Measurements from ENCODE around the gene LRRC72. TPM values are rescaled to one million over a fixed set of nuclear protein-coding genes. Genes with fewer than 3 reads are reported as not detected.

Gene LRRC72
- total RNA-seq, 1 experiment from 2014 or later: not detected

GRCh38 chr7:16587129-16587528 lies 60.5 kb downstream of the LRRC72 start:
- Mint-ChIP-seq H3K4me3 (no peak overlapping the region), H3K9me3 (no peaks in the 10 kb centered on the region), H3K4me1 (peaks cover 9 to 19% of the 10 kb centered on the region in 2 experiments), H3K36me3 (ENCODE audit: insufficient read depth in 1 of 3, low read depth in 3 of 3) (peaks cover 0 to 2% (median 0%) of the 10 kb centered on the region in 3 experiments; a peak in 2 of 7 replicates), H3K27ac (no peak overlapping the region), H3K27me3 (ENCODE audit: low read depth) (peaks cover 3% of the 10 kb centered on the region; the same call in 1 of the 2 replicates)
- H3K14ac ChIP-seq (ENCODE audit: insufficient read depth, low read length): no peak overlapping the region
- H3K4ac ChIP-seq (ENCODE audit: low read depth, low read length): no peak overlapping the region
- no peak overlapping the region for H3K56ac ChIP-seq (ENCODE audit: insufficient read length, low read depth, low read length)
- TF ChIP-seq CTCF (conservative IDR thresholded peaks at IDR 0.05): no peak
- no peak overlapping the region for H2BK20ac ChIP-seq (ENCODE audit: low read depth, low read length, poor library complexity, severe bottlenecking)
- H3K23me2 ChIP-seq (ENCODE audit: insufficient read length, low read depth, low read length, poor library complexity, severe bottlenecking): no peaks in the 10 kb centered on the region
- H4K91ac ChIP-seq (ENCODE audit: insufficient read length, low read depth, low read length): no peak overlapping the region
- no peak overlapping the region for H2AFZ ChIP-seq (ENCODE audit: low read length)
- no peak overlapping the region for H3K9ac ChIP-seq (ENCODE audit: extremely low read depth, insufficient read length, low read length)
- no peak overlapping the region for H2BK15ac ChIP-seq (ENCODE audit: low read depth, low read length)
- no peak overlapping the region for H4K8ac ChIP-seq (replicated peaks; ENCODE audit: insufficient read length, low read depth, low read length)
- WGBS (ENCODE audit: extremely low coverage, insufficient read length, low lambda C conversion rate): no CpG with 5 or more reads among the region's 3 CpGs
- no peaks in the 10 kb centered on the region for H3K79me1 ChIP-seq (ENCODE audit: insufficient read depth, low read depth, low read length, poor library complexity, severe bottlenecking)
- no peak overlapping the region for H2AK5ac ChIP-seq (ENCODE audit: insufficient read length, low read length)
- no peak overlapping the region for H3K27ac ChIP-seq (ENCODE audit: insufficient read length, low read depth, low read length)
- no peak overlapping the region for H3K23ac ChIP-seq (ENCODE audit: insufficient read length, low read depth, low read length)
- H3T11ph ChIP-seq (ENCODE audit: low read length): no peak overlapping the region
- H3K4me2 ChIP-seq (ENCODE audit: insufficient read depth, insufficient read length, low read length): no peak overlapping the region
- no peak overlapping the region for H2BK12ac ChIP-seq (ENCODE audit: insufficient read length, low read depth, low read length)
- H4K20me1 ChIP-seq (ENCODE audit: control insufficient read depth, insufficient read depth, insufficient read length): no peaks in the 10 kb centered on the region
- no peaks in the 10 kb centered on the region for H3K79me2 ChIP-seq (ENCODE audit: insufficient read depth, low read length)
- H2BK120ac ChIP-seq (ENCODE audit: low read depth, low read length, poor library complexity, severe bottlenecking): no peak overlapping the region
- H3K4me1 ChIP-seq (ENCODE audit: insufficient read depth, low read length): peaks cover 2% of the 10 kb centered on the region; the same call in 1 of the 2 replicates
- H3K18ac ChIP-seq (ENCODE audit: insufficient read length, low read depth, low read length): no peak overlapping the region
- no peaks in the 10 kb centered on the region for H3K27me3 ChIP-seq (ENCODE audit: insufficient read depth, low read length)
- no peak overlapping the region for H4K5ac ChIP-seq (ENCODE audit: insufficient read length, low read depth, low read length)
- H2BK5ac ChIP-seq (ENCODE audit: insufficient read length, low read length): no peak overlapping the region
- H3K9me3 ChIP-seq (ENCODE audit: control insufficient read depth, low read depth, low read length): no peaks in the 10 kb centered on the region
- no peak for DNase-seq
